ENCODE results near the gene RAB21.

The RAB21 gene

GRCh38 chr12:71732357-71732712 lies 22.3 kb upstream of the RAB21 start:
- no peak for TF ChIP-seq CTCF (conservative IDR thresholded peaks at IDR 0.05; ENCODE audit: low read depth)
- H3K27ac ChIP-seq = no peak overlapping the region
- no peak for DNase-seq (ENCODE audit: low spot score)
- POLR2A ChIA-PET (ENCODE audit: low non-redundant PET) = no interaction called here
- CTCF ChIA-PET = no interaction called here

GRCh38 chr12:71737197-71737596 lies 17.5 kb upstream of the RAB21 start:
- ChIA-PET POLR2A (ENCODE audit: low non-redundant PET) (no interaction called here), CTCF (interaction anchor here (1.0 kb wide), 1 partner anchor 101 kb away, joined by 4 read pairs; no protein-coding TSS in a partner anchor)
- DNase-seq (ENCODE audit: low spot score) = no peak
- no peak overlapping the region for H3K27ac ChIP-seq
- TF ChIP-seq CTCF (conservative IDR thresholded peaks at IDR 0.05; ENCODE audit: low read depth) = no peak

GRCh38 chr12:71742998-71743397 lies 11.7 kb upstream of the RAB21 start:
- no peak for TF ChIP-seq CTCF (conservative IDR thresholded peaks at IDR 0.05; ENCODE audit: low read depth)
- CTCF ChIA-PET = interaction anchor here (1.1 kb wide), 1 partner anchor 57 kb away, joined by 3 read pairs; no protein-coding TSS in a partner anchor
- H3K27ac ChIP-seq = no peak overlapping the region
- POLR2A ChIA-PET (ENCODE audit: low non-redundant PET) = no interaction called here
- DNase-seq (ENCODE audit: low spot score) = no peak

- CTCF ChIA-PET = interaction anchor here (0.5 to 1.1 kb wide), 3 partner anchors 108 to 329 kb away, joined by 3 to 5 read pairs (median 3); no protein-coding TSS in a partner anchor
- TF ChIP-seq CTCF (conservative IDR thresholded peaks at IDR 0.05; ENCODE audit: low read depth) = no peak
- POLR2A ChIA-PET (ENCODE audit: low non-redundant PET) = no interaction called here
- no peak for DNase-seq (ENCODE audit: low spot score)
- H3K27ac ChIP-seq = no peak overlapping the region
These were observed 10.0 kb upstream of the RAB21 start for GRCh38 chr12:71744522-71745300.

GRCh38 chr12:71746974-71747611 lies 7.6 kb upstream of the RAB21 start:
- CTCF ChIA-PET = interaction anchor here (0.6 to 2.4 kb wide), 12 partner anchors 11 to 1835 kb away, joined by 3 to 21 read pairs (median 4); partner anchors contain the start of genes THAP2, TMEM19 and ZFC3H1
- peak; percentile 44 for DNase-seq (ENCODE audit: low spot score)
- peak; percentile 74 for TF ChIP-seq CTCF (conservative IDR thresholded peaks at IDR 0.05; ENCODE audit: low read depth)
- POLR2A ChIA-PET (ENCODE audit: low non-redundant PET) = interaction anchor here (0.8 to 1.4 kb wide), 2 partner anchors 61 to 83 kb away, joined by 4 to 6 read pairs; partner anchors contain the start of gene THAP2
- no peak overlapping the region for H3K27ac ChIP-seq

GRCh38 chr12:71748081-71748850 lies 6.4 kb upstream of the RAB21 start:
- CTCF ChIA-PET = interaction anchor here (1.0 to 2.4 kb wide), 4 partner anchors 12 to 111 kb away, joined by 3 to 21 read pairs (median 14); partner anchors contain the start of genes THAP2, TMEM19 and ZFC3H1
- TF ChIP-seq CTCF (conservative IDR thresholded peaks at IDR 0.05; ENCODE audit: low read depth) = no peak
- no peak for DNase-seq (ENCODE audit: low spot score)
- no peak overlapping the region for H3K27ac ChIP-seq
- POLR2A ChIA-PET (ENCODE audit: low non-redundant PET) = interaction anchor here (0.7 to 1.4 kb wide), 2 partner anchors 62 to 128 kb away, joined by 4 to 6 read pairs; no protein-coding TSS in a partner anchor
